Measurements from ENCODE around the gene GPR83.

DNA sequence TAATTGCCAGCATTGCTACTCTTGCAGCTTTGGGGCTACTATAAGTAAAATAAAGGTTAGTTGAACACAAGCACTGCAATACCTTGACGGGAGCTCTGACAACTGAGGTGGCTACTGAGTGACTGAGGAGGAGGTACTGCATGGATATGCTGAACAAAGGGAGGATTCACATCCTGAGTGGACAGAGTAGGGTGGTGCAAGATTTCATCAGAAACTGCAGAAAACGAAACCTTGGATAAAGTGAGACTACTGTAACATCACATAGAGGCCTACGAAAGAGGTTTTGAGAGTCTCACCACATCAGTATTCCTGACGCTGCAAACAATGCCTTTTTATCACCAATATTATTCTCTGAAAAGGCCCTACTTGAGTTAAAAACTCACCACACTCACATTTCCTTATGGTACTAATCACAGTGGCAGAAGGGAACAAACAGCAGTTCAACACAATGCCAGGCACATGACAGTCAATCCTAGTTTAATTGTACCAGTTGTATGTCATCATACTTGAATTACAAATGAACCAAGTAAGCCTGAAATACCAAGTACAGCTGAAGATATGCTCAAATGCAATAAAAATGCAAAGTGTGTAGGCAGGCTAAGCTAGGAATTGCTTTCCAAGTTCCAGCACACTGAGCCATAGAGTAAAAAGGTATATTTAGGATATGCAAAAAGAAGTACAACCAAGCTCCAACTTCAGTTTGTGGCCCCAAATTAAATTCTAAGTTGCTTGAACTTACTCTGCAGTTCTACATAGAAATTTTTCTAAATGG lies 4.0 kb upstream of the GPR83 start:
- TF ChIP-seq POLR2A (IDR thresholded peaks at IDR 0.05; ENCODE audit: low read depth, low read length) (no peak), TAF1 (IDR thresholded peaks at IDR 0.05; ENCODE audit: borderline replicate concordance, low read depth, low read length) (no peak), POLR2AphosphoS5 (IDR thresholded peaks at IDR 0.05; ENCODE audit: low read depth, low read length) (no peak)
